RPMI7951 (cell line): Measurements from ENCODE around the gene RNASE11. TPM values are rescaled to one million over a fixed set of nuclear protein-coding genes. Genes with fewer than 3 reads are reported as not detected.

Source experiments
- total RNA-seq: library from RNA; depleted of rRNA; stranded (reverse); fragments of >200 nt; shearing (Covaris generic); gene quantifications from 2 replicates; pipeline ENCODE4 v1.2.3, GENCODE V29; 2014; rRNA removed

Gene RNASE11
- total RNA-seq, 1 experiment from 2014 or later: not detected

Other genes starting within 250 kb of the RNASE11 start
- 23.4 and 31.0 TPM in 2 replicates for gene PARP2, start 244.4 kb downstream of the RNASE11 start, total RNA-seq
- 8.2 and 8.9 TPM in 2 replicates for gene TEP1, start 174.5 kb downstream of the RNASE11 start, total RNA-seq
- gene KLHL33, start 151.8 kb downstream of the RNASE11 start, total RNA-seq: not detected in 2 replicates
- gene OSGEP, start 133.2 kb downstream of the RNASE11 start, total RNA-seq: 19.9 and 26.9 TPM in 2 replicates
- 41.7 and 49.5 TPM in 2 replicates for gene APEX1, start 132.8 kb downstream of the RNASE11 start, total RNA-seq
- gene PIP4P1, start 126.6 kb downstream of the RNASE11 start, total RNA-seq: 16.5 and 22.9 TPM in 2 replicates
- gene PNP, start 118.6 kb downstream of the RNASE11 start, total RNA-seq: 42.3 and 45.0 TPM in 2 replicates
- gene RNASE10, start 82.5 kb downstream of the RNASE11 start, total RNA-seq: not detected in 2 replicates
- gene RNASE9, start 27.0 kb downstream of the RNASE11 start, total RNA-seq: not detected in 2 replicates
- not detected in 2 replicates for gene RNASE12, start 3.4 kb upstream of the RNASE11 start, total RNA-seq
- not detected in 2 replicates for gene OR6S1, start 53.7 kb upstream of the RNASE11 start, total RNA-seq
- gene RNASE4, start 96.6 kb upstream of the RNASE11 start, total RNA-seq: 8.1 and 14.2 TPM in 2 replicates
- 6.3 and 7.4 TPM in 2 replicates for gene ANG, start 100.8 kb upstream of the RNASE11 start, total RNA-seq
- gene EDDM3A, start 157.9 kb upstream of the RNASE11 start, total RNA-seq: not detected in 2 replicates
- gene EDDM3B, start 180.4 kb upstream of the RNASE11 start, total RNA-seq: not detected in 2 replicates
- not detected in 2 replicates for gene RNASE6, start 193.3 kb upstream of the RNASE11 start, total RNA-seq
- gene RNASE1, start 214.8 kb upstream of the RNASE11 start, total RNA-seq: 1.1 and 2.2 TPM in 2 replicates